Thyroid gland (tissue), 4 donors: ENCODE results near the gene PRR5. TPM values are rescaled to one million over a fixed set of nuclear protein-coding genes. Genes with fewer than 3 reads are reported as not detected.
A peak's percentile ranks its signal among the peaks of the same experiment; 100 is the strongest.

Source experiments
- DNase-seq, 2 donors: peaks; one replicate each; pipeline ENCODE4 v3.0.0-alpha.2; 2019
- H3K27ac ChIP-seq, 3 donors: fragments of 200-600 bp; sonication (generic); 1 replicate in 2 of 3; 2 replicates in 1 of 3; pipeline ENCODE4 v1.5.1; 2016 to 2019; ENCODE audit warnings: mild to moderate bottlenecking in 1 of 3, moderate library complexity in 1 of 3
- H3K27me3 ChIP-seq: fragments of 200-600 bp; sonication (generic); one replicate; pipeline ENCODE4 v1.5.1; 2019
- H3K36me3 ChIP-seq, 2 donors: fragments of 200-600 bp; sonication (generic); one replicate each; pipeline ENCODE4 v1.5.1; 2016 to 2019
- H3K4me1 ChIP-seq, 2 donors: fragments of 200-600 bp; sonication (generic); one replicate each; pipeline ENCODE4 v1.5.1; 2017 to 2019
- H3K4me3 ChIP-seq, 3 donors: fragments of 200-600 bp; sonication (generic); replicated peaks in 1 of 3; 1 replicate in 2 of 3; 2 replicates in 1 of 3; pipeline ENCODE4 v1.5.1; 2016; ENCODE audit warnings: mild to moderate bottlenecking in 1 of 3
- H3K9me3 ChIP-seq: fragments of 200-600 bp; sonication (generic); one replicate; pipeline ENCODE4 v1.5.1; 2017
- CTCF ChIP-seq, 6 experiments: fragments of 200-600 bp in 3 of 6; fragments of 450-650 bp in 3 of 6; sonication (generic) in 3 of 6; IDR thresholded peaks; one replicate each; pipeline ENCODE4 v1.5.1; 2016 to 2019; ENCODE audit warnings: antibody characterized with exemption in 6 of 6, mild to moderate bottlenecking in 2 of 6, inconsistent platforms in 1 of 6, moderate library complexity in 1 of 6
- POLR2A ChIP-seq, 2 donors: fragments of 450-650 bp; IDR thresholded peaks; one replicate each; pipeline ENCODE4 v1.6.1; 2017; ENCODE audit warnings: antibody characterized with exemption in 2 of 2, mild to moderate bottlenecking in 2 of 2, moderate library complexity in 1 of 2
- WGBS, 2 donors: methylation state at CpG; one replicate each; pipeline ENCODE4 v1.1.5; 2017; 5-methylcytosine and 5-hydroxymethylcytosine counted together
- intact Hi-C: fragments of 100-400 bp; cut with DNase I; formaldehyde crosslinking; loops from one replicate; pipeline ENCODE4 v1.15.1; 2023
- total RNA-seq, 4 donors: library from RNA; depleted of rRNA; stranded (reverse); fragments of >200 nt; gene quantifications; one replicate each; pipeline ENCODE4 v1.2.3, GENCODE V29; 2016

The PRR5 gene
- total RNA-seq, 4 donors from 2014 or later: 17.3 to 31.8 (median 26.9) TPM

GRCh38 chr22:44668190-44668885, 33.7 kb upstream of the PRR5 start:
- H3K9me3 ChIP-seq: no peaks in the 10 kb centered on the region
- no peak for TF ChIP-seq CTCF (IDR thresholded peaks at IDR 0.05)
- TF ChIP-seq POLR2A (IDR thresholded peaks at IDR 0.05): no peak
- intact Hi-C loops: no loop called here
- no peaks in the 10 kb centered on the region for H3K27me3 ChIP-seq
- peaks cover 12 to 31% of the 10 kb centered on the region in 2 donors for H3K4me1 ChIP-seq
- H3K4me3 ChIP-seq: peak overlapping the region in 2 of 3 donors; percentile 32 to 69
- peak overlapping the region; percentile 49 to 82 (median 80) for H3K27ac ChIP-seq
- DNase-seq: peak in 1 of 2 donors; percentile 32
- 3% methylated on average over 13 of the region's 87 CpGs; no CpG with 5 or more reads in 1 of the 2 donors for WGBS, 2 donors
- H3K36me3 ChIP-seq: no peaks in the 10 kb centered on the region

DNA sequence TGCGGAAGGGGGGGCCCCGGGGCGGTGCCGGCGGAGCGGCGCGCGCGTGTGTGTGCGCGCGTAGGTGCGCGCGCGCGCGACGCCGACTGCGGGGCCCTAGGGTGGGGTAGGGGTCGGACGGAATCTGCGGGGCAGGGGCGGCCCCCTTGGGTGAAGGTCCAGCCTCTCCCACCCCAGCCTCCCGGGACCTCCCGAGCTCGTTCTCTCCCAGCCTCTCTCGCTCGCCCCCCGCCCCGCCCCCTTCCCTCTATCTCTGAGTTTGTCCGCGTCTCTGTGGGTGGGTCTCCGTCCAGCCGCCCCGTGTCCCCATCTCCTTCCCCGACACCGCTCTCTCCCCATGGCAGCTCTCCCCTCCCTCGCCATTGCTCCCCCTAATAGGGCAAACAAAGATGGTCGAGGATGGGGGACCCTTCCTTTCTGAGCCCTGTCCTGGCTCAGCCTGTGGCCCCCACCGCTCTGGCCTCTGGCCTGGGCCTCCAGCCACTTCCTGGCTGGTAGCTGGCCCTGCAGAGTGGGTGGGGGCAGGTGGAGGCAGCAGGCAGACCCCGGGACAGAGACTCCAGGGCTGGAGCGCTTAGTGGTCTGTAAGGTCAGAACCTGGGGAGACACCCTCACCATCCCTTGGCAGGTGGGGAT, 33.0 kb upstream of the PRR5 start:
- Histone ChIP-seq H3K4me3 (peak overlapping the region in 1 of 3 donors; percentile 69), H3K27me3 (no peaks in the 10 kb centered on the region), H3K4me1 (peaks cover 12 to 28% of the 10 kb centered on the region in 2 donors), H3K27ac (no peak overlapping the region), H3K9me3 (no peaks in the 10 kb centered on the region), H3K36me3 (no peaks in the 10 kb centered on the region)
- WGBS, 2 donors: 1 to 12% methylated on average over 5 to 15 of the region's 45 CpGs
- DNase-seq: no peak
- no peak for TF ChIP-seq CTCF (IDR thresholded peaks at IDR 0.05)
- no peak for TF ChIP-seq POLR2A (IDR thresholded peaks at IDR 0.05)
- intact Hi-C loops: no loop called here

DNA sequence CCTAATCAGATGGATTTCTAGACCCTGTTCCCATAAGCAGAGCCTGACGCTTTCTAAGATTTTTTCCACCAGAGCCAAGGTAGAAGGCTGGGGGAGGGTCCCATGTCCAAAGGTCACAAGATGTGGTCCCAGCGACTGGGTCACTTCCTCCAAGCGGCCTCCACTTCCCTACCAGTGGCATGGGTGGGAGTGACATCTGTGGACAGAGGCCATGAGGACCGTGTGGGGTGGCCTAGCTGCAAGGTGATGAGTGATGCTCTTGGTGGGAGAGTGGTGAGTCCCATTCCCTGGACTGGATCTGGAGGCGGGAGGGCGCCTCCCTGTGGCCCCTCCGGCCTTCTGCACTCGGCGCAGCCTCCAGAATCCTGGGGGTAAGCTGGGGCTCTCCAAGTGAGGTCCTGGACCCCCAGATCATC, 32.4 kb upstream of the PRR5 start:
- DNase-seq: no peak
- peaks cover 12 to 22% of the 10 kb centered on the region in 2 donors for H3K4me1 ChIP-seq
- H3K27ac ChIP-seq: no peak overlapping the region
- peak overlapping the region in 1 of 3 donors; percentile 69 for H3K4me3 ChIP-seq
- WGBS, 2 donors: 60 to 79% methylated on average over 6 to 7 of the region's 9 CpGs
- TF ChIP-seq POLR2A (IDR thresholded peaks at IDR 0.05) (no peak), CTCF (IDR thresholded peaks at IDR 0.05) (peak in 2 of 6 experiments; percentile 9 to 14)
- intact Hi-C loops: no loop called here
- H3K36me3 ChIP-seq: no peaks in the 10 kb centered on the region
- H3K27me3 ChIP-seq: no peaks in the 10 kb centered on the region
- no peaks in the 10 kb centered on the region for H3K9me3 ChIP-seq

GRCh38 chr22:44670220-44670988, 31.6 kb upstream of the PRR5 start:
- Histone ChIP-seq H3K9me3 (no peaks in the 10 kb centered on the region), H3K4me3 (no peak overlapping the region), H3K27ac (no peak overlapping the region), H3K4me1 (peaks cover 12 to 14% of the 10 kb centered on the region in 2 donors), H3K36me3 (no peaks in the 10 kb centered on the region), H3K27me3 (no peaks in the 10 kb centered on the region)
- 88 to 94% methylated on average over 15 to 19 of the region's 20 CpGs for WGBS, 2 donors
- no peak for TF ChIP-seq POLR2A (IDR thresholded peaks at IDR 0.05)
- TF ChIP-seq CTCF (IDR thresholded peaks at IDR 0.05): no peak
- intact Hi-C loops: no loop called here
- DNase-seq: no peak
